Mesenchymal stem cell (in vitro differentiated cells and primary cell): ENCODE results near the gene IKBKG.
"Not testable (repeated sequence)": the region's sequence is repeated elsewhere in the genome, so short reads cannot be mapped to it uniquely, and the experiment has no call there.

Experiments used
- DNase-seq: peaks from one replicate; pipeline ENCODE4 v3.0.0-alpha.2; 2013
- H2AFZ ChIP-seq: one replicate; pipeline ENCODE4 v1.6.1; 2013; ENCODE audit warnings: low read depth, mild to moderate bottlenecking, control low read depth, inconsistent platforms, low read length, moderate library complexity
- H2AK5ac ChIP-seq: 2 replicates; pipeline ENCODE4 v1.6.1; 2013; ENCODE audit warnings: low read length, moderate library complexity, mild to moderate bottlenecking, inconsistent platforms; ENCODE audit not compliant: severe bottlenecking
- H2BK120ac ChIP-seq: one replicate; pipeline ENCODE4 v1.6.1; 2013; ENCODE audit warnings: low read depth, mild to moderate bottlenecking, inconsistent platforms, low read length, moderate library complexity
- H2BK12ac ChIP-seq, 2 experiments: one replicate each; pipeline ENCODE4 v1.6.1; 2013; ENCODE audit warnings: inconsistent platforms in 2 of 2, low read length in 2 of 2, mild to moderate bottlenecking in 2 of 2, moderate library complexity in 2 of 2, control low read depth in 1 of 2
- H2BK15ac ChIP-seq: one replicate; pipeline ENCODE4 v1.6.1; 2013; ENCODE audit warnings: mild to moderate bottlenecking, low read depth, inconsistent platforms; ENCODE audit not compliant: poor library complexity, severe bottlenecking
- H2BK5ac ChIP-seq: 2 replicates; pipeline ENCODE4 v1.6.1; 2013; ENCODE audit warnings: low read depth, mild to moderate bottlenecking, low read length, control low read depth, inconsistent platforms; ENCODE audit not compliant: poor library complexity, severe bottlenecking
- H3K14ac ChIP-seq, 2 experiments: one replicate each; pipeline ENCODE4 v1.6.1; 2013; ENCODE audit warnings: inconsistent platforms in 2 of 2, low read length in 2 of 2, control low read depth in 1 of 2, mild to moderate bottlenecking in 1 of 2, moderate library complexity in 1 of 2
- H3K18ac ChIP-seq, 2 experiments: one replicate each; pipeline ENCODE4 v1.6.1; 2013; ENCODE audit warnings: inconsistent platforms in 2 of 2, low read length in 2 of 2, control low read depth in 1 of 2, low read depth in 1 of 2, mild to moderate bottlenecking in 1 of 2
- H3K23ac ChIP-seq, 2 experiments: one replicate each; pipeline ENCODE4 v1.6.1; 2013; ENCODE audit warnings: inconsistent platforms in 2 of 2, low read length in 2 of 2, mild to moderate bottlenecking in 2 of 2, moderate library complexity in 2 of 2, control low read depth in 1 of 2
- H3K27ac ChIP-seq: 2 replicates; pipeline ENCODE4 v1.5.1; 2013; ENCODE audit warnings: mild to moderate bottlenecking, moderate library complexity, low read length, control low read depth, inconsistent platforms; ENCODE audit not compliant: poor library complexity, severe bottlenecking
- H3K27me3 ChIP-seq, 2 experiments: 2 replicates each; pipeline versions ENCODE4 v1.6.1 to v1.7.0; 2013; ENCODE audit warnings: low read length in 2 of 2, mild to moderate bottlenecking in 2 of 2, moderate library complexity in 2 of 2, control low read depth in 1 of 2, inconsistent platforms in 1 of 2; ENCODE audit not compliant: control insufficient read depth in 1 of 2, insufficient read depth in 1 of 2
- H3K36me3 ChIP-seq, 2 experiments: 2 replicates each; pipeline versions ENCODE4 v1.6.1 to v1.7.0; 2013; ENCODE audit warnings: low read length in 2 of 2, control low read depth in 1 of 2, inconsistent platforms in 1 of 2, low read depth in 1 of 2, mild to moderate bottlenecking in 1 of 2; ENCODE audit not compliant: insufficient read depth in 2 of 2, control insufficient read depth in 1 of 2
- H3K4ac ChIP-seq, 2 experiments: one replicate each; pipeline ENCODE4 v1.6.1; 2013; ENCODE audit warnings: inconsistent platforms in 2 of 2, low read length in 2 of 2, mild to moderate bottlenecking in 2 of 2, moderate library complexity in 2 of 2, control low read depth in 1 of 2, low read depth in 1 of 2
- H3K4me1 ChIP-seq: 2 replicates; pipeline ENCODE4 v1.6.1; 2013; ENCODE audit warnings: low read depth, low read length, control low read depth; ENCODE audit not compliant: control insufficient read depth, insufficient read depth
- H3K4me2 ChIP-seq: 2 replicates; pipeline ENCODE4 v1.6.1; 2013; ENCODE audit warnings: low read length, mild to moderate bottlenecking, inconsistent platforms; ENCODE audit not compliant: poor library complexity, severe bottlenecking
- H3K4me3 ChIP-seq, 2 experiments: 2 replicates each; pipeline versions ENCODE4 v1.5.1 to v1.7.0; 2013; ENCODE audit warnings: low read length in 2 of 2, mild to moderate bottlenecking in 2 of 2, control low read depth in 1 of 2, low read depth in 1 of 2; ENCODE audit not compliant: insufficient read depth in 1 of 2
- H3K79me1 ChIP-seq: replicated peaks from 2 replicates; pipeline ENCODE4 v1.6.1; 2013; ENCODE audit warnings: mild to moderate bottlenecking, control low read depth, low read length, inconsistent platforms; ENCODE audit not compliant: poor library complexity, severe bottlenecking
- H3K9ac ChIP-seq: 2 replicates; pipeline ENCODE4 v1.7.0; 2013; ENCODE audit warnings: mild to moderate bottlenecking, low read length, moderate library complexity
- H3K9me3 ChIP-seq: 2 replicates; pipeline ENCODE4 v1.7.0; 2013; ENCODE audit warnings: mild to moderate bottlenecking, low read length; ENCODE audit not compliant: control insufficient read depth
- H4K8ac ChIP-seq: one replicate; pipeline ENCODE4 v1.6.1; 2013; ENCODE audit warnings: inconsistent platforms, mild to moderate bottlenecking, low read length, moderate library complexity
- H4K91ac ChIP-seq: one replicate; pipeline ENCODE4 v1.6.1; 2013; ENCODE audit warnings: mild to moderate bottlenecking, low read length, inconsistent platforms
- WGBS: methylation state at CpG from one replicate; pipeline ENCODE4 v1.1.7; 2013; ENCODE audit warnings: mixed read lengths; 5-methylcytosine and 5-hydroxymethylcytosine counted together

IKBKG gene

DNA sequence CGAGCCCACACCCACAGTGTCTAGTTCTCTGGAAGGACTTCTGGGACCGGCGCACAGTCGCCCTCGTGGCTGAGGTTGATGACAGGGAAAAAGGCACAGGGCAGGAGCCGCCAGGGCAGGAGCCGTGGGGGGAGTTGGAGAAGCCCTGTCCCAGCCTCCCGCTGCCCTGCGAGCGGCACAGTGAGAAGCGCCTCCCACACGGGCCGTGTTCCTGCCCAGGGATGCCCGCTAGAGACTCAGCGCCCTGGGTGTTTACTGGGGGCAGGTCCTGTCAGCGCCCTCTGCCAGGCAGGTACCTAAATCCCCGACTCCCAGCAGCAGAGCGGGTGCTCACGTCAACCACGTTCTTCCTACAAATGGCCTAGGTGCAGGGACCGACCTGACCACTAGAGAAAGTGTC is 11.5 kb downstream of the IKBKG start:
- H3K4ac ChIP-seq, H3K9ac ChIP-seq, H3K4me3 ChIP-seq, H3K23ac ChIP-seq, H2BK5ac ChIP-seq, H2AK5ac ChIP-seq, H3K14ac ChIP-seq, DNase-seq, H2BK15ac ChIP-seq, H2AFZ ChIP-seq, H3K79me1 ChIP-seq, H3K18ac ChIP-seq, H3K4me1 ChIP-seq, H2BK12ac ChIP-seq, H4K8ac ChIP-seq, H3K27ac ChIP-seq, H3K27me3 ChIP-seq, H3K4me2 ChIP-seq, H3K9me3 ChIP-seq, H2BK120ac ChIP-seq, H4K91ac ChIP-seq: not testable (repeated sequence)
- WGBS, result no CpG with 5 or more reads among the region's 21 CpGs
- H3K36me3 ChIP-seq, result peaks cover 11 to 12% of the 10 kb centered on the region in 2 experiments

DNA sequence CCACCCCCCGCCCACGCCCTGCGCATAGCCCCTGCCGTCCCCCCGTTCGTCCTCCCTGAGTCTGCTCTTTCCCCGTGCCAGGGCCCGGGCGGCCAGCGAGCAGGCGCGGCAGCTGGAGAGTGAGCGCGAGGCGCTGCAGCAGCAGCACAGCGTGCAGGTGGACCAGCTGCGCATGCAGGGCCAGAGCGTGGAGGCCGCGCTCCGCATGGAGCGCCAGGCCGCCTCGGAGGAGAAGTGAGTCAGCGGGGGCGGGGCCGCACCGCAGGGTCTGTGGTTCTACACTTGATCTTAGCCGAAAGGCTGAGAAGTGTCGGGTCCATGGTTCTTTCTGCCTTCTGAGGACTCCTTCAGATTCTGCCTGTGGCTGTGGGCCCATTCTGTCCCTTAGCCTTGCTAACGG is 12.9 kb downstream of the IKBKG start:
- not testable (repeated sequence) for H4K91ac ChIP-seq, H3K9me3 ChIP-seq, H2BK12ac ChIP-seq, H3K4ac ChIP-seq, H4K8ac ChIP-seq, H3K9ac ChIP-seq, H3K14ac ChIP-seq, H3K4me1 ChIP-seq, H3K4me2 ChIP-seq, H2BK15ac ChIP-seq, H3K36me3 ChIP-seq, H3K79me1 ChIP-seq, H3K4me3 ChIP-seq, H3K27me3 ChIP-seq, H3K27ac ChIP-seq, H2BK120ac ChIP-seq, DNase-seq, H2BK5ac ChIP-seq, H3K23ac ChIP-seq, H3K18ac ChIP-seq, H2AK5ac ChIP-seq, H2AFZ ChIP-seq
- whole genome bisulfite sequencing, result no CpG with 5 or more reads among the region's 31 CpGs

DNA sequence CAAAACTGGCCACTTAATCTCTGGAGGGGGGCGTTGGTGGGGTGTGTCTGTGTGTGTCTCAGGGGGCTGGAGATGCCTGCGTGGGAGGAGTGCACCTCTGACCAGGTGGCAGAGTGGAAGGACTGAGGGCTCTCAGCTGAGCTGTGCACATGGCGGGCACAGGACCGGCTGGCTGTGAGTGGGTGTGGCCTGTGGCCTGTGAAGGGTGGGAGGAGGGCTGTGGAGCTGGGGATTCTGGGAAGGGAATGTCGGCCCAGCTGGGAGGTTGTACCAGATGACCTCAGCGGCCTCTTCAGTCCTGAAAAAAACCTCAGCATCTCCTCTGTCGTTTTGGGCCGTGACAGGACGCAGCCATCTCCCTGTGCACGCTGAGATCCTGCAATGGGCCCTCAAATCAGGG is 14.9 kb downstream of the IKBKG start:
- H4K91ac ChIP-seq, H2AFZ ChIP-seq, H3K18ac ChIP-seq, H3K27ac ChIP-seq, H3K9ac ChIP-seq, H3K4me2 ChIP-seq, DNase-seq, H2BK120ac ChIP-seq, H3K27me3 ChIP-seq, H2AK5ac ChIP-seq, H3K36me3 ChIP-seq, H3K14ac ChIP-seq, H3K79me1 ChIP-seq, H4K8ac ChIP-seq, H2BK5ac ChIP-seq, H3K23ac ChIP-seq, H2BK15ac ChIP-seq, H3K4ac ChIP-seq, H2BK12ac ChIP-seq, H3K4me3 ChIP-seq, H3K4me1 ChIP-seq, H3K9me3 ChIP-seq: not testable (repeated sequence)
- WGBS, result no CpG with 5 or more reads among the region's 10 CpGs

DNA sequence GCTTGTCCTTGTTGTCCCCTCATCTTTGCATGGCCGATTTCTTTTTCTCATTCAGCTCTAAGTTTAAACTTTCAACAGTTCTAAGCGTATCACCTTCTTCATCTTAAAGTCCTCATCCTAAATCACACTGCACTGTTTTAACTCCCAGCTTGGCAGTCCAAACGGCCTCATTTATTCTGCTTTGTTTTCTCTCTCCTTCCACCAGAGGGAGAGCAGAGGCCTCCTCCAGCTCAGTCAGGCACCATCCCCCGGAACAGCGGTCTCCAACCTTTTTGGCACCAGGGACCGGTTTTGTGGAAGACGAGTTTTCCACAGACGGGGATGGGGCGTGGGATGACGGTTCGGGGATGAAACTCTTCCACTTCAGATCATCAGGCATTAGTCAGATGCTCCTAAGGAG is 22.9 kb downstream of the IKBKG start:
- not testable (repeated sequence) for H4K91ac ChIP-seq, H3K9ac ChIP-seq, H3K18ac ChIP-seq, H2BK120ac ChIP-seq, H3K4me3 ChIP-seq, H3K27me3 ChIP-seq, H3K23ac ChIP-seq, H3K79me1 ChIP-seq, H2BK12ac ChIP-seq, H3K4me1 ChIP-seq, H3K4ac ChIP-seq, H3K4me2 ChIP-seq, H3K36me3 ChIP-seq, H3K27ac ChIP-seq, H3K14ac ChIP-seq, H2BK5ac ChIP-seq, H4K8ac ChIP-seq, H2BK15ac ChIP-seq, H2AFZ ChIP-seq, DNase-seq, H3K9me3 ChIP-seq, H2AK5ac ChIP-seq
- no CpG with 5 or more reads among the region's 11 CpGs for WGBS
